Raji (cell line): Measurements from ENCODE around the gene OR51B2.

Source experiments
- POLR2A ChIP-seq: IDR thresholded peaks from 2 replicates; pipeline ENCODE4 v1.6.1; 2011; ENCODE audit warnings: low read depth, low read length, control low read depth; ENCODE audit not compliant: insufficient read depth

The OR51B2 gene, protein sequence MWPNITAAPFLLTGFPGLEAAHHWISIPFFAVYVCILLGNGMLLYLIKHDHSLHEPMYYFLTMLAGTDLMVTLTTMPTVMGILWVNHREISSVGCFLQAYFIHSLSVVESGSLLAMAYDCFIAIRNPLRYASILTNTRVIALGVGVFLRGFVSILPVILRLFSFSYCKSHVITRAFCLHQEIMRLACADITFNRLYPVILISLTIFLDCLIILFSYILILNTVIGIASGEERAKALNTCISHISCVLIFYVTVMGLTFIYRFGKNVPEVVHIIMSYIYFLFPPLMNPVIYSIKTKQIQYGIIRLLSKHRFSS

DNA sequence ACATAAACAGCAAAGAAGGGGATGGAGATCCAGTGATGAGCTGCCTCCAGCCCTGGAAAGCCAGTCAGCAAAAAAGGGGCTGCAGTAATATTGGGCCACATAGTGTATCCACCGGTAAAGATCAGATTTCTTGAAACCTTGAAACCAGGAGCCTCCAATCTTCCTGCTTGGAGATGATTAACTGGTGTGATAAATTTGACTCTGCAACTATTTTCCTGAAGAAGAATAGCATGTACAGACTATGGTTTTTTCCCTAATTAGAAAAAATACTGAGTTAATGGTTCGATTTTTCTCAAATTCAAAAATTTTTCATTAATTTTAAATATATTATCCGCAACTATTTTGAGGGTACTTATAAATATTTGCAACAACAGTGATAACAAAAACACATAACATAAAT is at the start of gene OR51B2:
OR51B2 (minus strand) TSS at position 101 of the 400 bp plus-strand sequence; CDS start at position 101, 0 bp downstream.
- TF ChIP-seq POLR2A, result no peak

DNA sequence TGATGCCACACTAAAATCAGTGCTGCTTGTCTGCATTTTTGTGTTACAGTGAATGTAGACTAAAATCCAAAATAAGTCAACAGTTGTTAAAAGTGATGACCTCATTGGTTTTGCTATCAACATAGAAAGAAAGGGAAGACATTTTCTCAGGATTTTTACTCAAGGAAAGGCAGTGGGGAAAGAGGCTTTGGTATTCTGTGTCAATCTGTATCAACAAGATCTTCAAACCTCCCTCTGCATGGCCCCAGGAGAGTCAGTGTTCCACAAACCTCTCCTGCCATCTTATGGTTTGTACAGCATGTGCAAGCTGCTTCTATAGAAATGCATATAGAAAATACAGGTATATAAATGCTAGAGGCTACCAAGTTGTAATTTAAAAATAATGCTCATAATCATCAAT is 45.7 kb upstream of the OR51B2 start:
- TF ChIP-seq POLR2A, result no peak

DNA sequence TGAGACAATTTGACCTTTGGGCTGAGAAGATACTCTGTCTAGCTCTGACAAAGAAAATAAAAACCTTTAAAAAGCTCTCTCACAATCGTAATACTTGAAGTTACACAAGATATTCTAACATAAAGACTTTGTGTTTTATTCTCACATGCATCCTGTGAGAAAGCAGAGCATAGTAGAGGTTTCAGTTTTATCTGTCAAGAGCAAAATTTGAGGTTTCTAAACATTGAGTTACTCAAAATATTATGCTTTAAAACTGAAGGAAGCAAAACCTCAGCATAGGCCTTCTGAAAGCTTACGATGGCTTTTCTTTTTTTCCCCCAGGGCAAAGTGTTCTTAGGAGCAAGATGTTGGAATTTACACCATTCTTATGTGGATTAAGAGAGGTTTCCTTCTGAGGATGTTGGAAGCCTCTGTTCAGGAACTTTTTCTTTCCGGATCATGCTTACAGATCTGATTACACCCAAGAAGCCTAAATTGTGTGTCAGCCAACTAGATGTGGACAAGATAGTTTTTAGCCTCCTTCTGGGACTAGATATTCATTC is 44.5 kb upstream of the OR51B2 start:
- TF ChIP-seq POLR2A, result no peak

DNA sequence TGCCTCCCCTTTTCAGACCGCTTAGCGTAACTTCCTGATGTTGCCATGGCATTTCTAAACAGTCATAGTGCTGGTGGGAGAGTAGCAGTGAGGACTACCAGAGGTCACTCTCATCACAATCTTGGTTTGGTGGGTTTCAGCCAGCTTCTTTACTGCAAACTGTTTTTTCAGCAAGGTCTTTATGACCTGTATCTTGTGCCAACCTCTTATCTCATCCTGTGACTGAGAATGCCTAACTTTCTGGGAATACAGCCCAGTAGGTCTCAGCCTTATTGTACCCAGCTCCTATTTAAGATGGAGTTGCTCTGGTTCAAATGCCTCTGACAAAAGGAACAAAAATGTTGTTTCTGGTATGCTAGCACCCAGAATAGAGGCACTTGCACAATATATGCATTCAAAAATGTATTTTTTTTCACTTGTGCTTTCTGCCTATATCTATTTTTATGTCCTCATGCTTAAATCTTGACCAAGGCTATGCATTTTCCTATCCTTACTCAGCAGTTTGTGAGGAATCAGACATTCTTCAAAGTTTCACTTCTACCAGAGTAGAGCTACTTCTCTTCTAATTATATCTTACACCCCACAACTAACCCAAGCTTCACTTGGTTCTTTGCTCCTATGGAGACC is 43.5 kb upstream of the OR51B2 start:
- no peak for TF ChIP-seq POLR2A

DNA sequence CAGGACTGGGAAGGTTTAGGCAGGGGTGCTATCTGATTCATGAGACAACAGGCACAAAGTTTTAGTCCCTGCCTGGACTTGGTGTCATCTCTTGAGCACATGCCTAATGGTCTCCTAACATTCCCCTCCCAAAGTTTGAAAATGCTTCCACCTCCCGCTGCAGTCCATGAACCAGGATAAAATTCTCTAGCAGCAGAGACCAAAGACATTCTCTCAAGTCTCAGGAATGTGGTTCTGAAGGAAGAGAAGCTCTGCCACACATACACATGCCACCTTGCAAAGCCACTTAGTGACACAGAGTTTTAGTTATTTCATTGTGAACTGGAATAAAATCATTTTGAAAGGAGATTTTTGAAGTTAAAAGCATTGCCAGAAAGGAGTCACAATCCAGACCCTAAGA is 42.8 kb upstream of the OR51B2 start:
- no peak for TF ChIP-seq POLR2A

DNA sequence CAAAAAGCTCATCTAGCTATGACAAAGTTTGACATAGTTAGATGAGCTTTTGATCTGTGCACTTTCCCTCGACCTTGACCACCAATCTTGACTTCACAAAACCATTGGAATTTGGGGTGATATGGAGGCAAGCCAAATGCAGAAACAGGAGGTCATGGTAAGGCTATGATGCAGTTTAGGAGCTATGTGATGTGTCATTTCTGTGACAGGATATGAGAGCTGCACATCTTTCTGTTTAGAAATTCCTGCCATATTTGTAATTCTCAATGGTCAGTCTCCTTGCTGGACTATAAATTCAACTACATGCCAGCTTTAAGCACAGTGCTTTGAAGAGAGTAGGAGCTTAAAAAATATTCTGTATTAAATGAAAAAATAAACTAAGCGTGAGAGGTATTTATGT is 40.1 kb upstream of the OR51B2 start:
- no peak for TF ChIP-seq POLR2A

DNA sequence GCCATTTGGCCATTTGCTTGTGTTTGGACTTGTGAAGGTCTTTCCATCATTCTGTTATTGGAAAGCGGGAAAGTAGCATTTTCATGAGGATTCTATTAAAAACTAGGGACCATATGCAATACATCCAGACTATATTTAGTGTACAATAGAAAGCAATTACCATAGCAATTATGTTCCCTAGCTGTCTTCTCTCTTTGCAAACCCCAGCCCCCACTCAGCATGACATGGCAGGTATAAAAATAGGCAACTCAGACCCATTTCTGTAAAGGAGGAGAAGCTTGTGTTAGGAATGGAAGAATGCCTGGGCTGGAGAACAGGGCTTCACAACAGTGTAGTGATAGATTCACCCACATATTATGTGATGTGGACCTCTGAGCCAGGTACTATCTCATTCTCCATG is 39.6 kb upstream of the OR51B2 start:
- no peak for TF ChIP-seq POLR2A

DNA sequence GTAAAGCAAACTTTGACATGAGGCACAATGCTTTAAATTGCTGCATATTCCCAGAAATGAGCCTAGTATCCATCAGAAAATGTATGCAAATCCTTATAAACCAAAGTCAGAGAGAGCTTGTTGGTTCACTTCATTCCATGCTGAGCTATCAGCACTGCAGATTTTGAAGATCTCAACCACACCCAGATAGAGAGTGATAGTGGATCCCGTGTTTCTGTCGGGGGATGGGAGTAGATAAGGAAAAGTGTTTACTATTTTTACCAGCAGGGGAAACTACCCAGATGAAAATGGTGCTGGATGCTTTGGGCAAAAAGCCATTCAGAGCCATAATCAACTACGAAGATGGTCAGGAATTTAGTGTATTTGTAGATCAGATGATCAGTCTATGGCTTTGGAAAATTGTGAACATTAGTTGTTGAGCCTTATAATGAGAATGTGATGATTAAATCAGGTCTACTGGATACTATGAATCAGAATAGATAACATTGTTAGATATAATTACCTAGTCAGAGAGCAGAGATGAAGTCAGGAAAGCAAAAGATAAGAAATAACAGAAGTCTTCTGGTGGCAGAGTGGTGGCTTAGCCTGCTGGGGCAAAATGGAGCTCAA is 38.0 kb upstream of the OR51B2 start:
- no peak for TF ChIP-seq POLR2A

DNA sequence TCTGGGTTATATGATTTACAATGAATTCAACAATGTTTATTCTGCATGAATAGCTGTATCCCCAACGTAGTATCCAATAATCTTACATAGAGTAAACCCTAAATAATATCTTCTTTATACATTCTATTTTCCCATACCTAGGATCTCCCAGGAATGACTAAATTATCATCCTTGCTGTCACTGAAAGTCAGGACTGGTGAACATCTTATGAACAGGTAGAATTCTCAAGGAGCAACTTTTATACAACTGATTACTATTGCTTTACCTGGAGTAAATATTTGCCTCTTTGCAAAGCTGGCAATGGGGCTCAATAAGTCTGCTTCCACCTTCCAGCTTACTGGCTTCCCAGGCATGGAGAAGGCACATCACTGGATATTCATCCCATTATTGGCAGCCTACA is 27.1 kb upstream of the OR51B2 start, which contains the start of gene OR51B6:
OR51B6 (plus strand) TSS at position 301 of the 400 bp plus-strand sequence; CDS start at position 301, 0 bp downstream.
- TF ChIP-seq POLR2A, result no peak

DNA sequence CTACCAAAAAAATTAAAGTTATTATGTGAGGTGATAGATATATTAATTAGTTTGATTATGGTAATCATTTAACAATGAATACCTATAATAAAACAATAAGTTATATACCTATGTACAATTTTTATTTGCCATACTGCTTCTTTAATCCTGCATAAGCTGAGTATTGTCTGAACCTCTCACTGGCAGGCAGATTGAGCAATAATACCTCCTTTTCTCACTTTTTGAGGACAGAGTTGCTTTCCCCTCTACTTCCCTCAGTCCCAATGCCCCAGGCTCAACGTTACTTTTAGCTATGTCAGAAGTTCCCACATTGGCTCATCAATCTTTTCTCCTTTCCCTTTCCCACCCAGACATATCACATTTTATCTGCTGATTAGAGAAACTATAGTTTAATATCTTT is 25.5 kb upstream of the OR51B2 start:
- no peak for TF ChIP-seq POLR2A

DNA sequence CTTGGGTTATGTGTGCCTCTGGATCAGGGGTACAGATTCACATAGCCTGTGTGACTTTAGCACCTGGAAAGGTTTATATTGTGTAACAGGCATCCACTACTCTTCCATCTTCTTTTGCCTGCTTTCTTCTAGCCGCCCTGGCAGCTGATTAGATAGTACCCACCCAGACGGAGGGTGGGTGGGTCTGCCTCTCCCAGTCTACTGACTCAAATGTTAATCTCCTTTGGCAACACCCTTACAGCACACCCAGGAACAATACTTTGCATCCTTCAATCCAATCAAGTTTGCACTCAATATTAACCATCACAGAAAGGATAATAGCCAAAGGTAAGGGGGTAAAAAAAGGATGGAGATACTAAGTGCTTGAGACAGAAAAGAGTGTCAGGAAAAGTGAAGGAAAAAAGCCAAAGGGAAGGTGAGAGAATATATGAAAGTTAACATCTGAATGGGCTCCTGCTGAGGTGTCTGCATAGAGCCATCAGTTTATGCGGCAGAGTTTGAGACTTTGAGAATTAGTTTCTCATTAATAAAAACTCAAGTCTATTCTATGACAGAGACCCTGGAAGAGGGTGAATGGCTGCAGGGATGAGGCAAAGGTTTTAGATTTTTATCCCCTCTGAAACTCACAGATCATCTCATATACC is 24.6 kb upstream of the OR51B2 start:
- no peak for TF ChIP-seq POLR2A

DNA sequence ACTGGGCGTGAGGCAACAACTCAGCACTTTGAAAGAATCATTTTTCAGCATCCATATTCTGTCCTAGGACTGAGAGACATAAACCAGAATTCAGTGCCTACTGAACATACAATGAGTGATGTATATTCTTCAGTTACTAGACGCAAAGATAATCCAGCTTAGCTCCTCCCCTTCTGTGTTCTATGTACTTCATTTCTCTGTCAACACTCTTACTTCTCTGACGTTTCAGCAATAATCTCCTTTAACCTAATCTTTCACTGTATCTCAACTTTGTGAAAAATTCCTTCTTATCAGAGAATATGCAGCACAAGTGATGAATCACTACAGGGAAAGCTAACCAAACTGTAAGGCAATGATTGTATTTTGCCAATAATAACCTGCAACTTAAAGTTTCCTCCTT is 21.7 kb upstream of the OR51B2 start:
- no peak for TF ChIP-seq POLR2A

DNA sequence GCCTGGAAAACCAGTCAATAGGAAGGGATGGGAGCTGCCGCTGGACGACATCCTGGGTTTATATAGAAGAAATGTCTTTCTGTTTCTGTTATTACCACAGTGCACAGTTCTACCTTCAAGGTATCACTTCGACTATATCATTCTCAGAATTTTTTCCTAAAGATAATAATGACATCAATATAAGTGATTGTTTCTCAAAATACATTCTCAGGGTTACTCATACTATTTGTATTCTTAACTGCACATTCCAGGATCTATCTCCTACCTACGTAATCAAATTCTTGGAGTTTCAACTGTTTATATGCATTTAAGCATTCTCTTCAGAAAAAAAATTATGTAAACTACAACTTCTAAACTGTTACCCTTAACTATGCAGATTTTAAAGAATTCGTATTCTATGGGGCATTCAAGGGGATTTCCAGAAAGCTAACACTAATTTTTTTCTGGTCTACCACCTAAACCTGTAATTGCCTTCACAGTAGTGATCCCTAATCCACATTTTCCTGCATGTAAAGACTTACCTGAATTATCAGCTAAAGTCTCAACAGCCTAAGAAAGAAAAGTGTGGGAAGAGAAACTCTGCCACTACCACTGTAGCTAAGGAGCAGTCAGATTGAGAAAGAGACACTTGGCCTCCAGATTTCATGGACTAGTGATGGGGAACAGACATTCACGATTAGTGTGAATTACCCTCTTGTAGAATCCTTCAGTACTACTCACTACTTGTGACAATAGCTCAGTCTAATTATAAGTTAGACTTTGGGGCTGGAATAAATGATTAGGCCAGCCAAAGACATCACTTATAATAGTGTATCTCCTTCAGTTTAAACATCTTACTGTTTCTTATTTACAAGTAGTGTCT is 19.6 kb upstream of the OR51B2 start, which contains the start of gene OR51B5:
OR51B5 (minus strand) TSS at position 51 of the 862 bp plus-strand sequence; CDS start at position 51, 0 bp downstream.
- no peak for TF ChIP-seq POLR2A

DNA sequence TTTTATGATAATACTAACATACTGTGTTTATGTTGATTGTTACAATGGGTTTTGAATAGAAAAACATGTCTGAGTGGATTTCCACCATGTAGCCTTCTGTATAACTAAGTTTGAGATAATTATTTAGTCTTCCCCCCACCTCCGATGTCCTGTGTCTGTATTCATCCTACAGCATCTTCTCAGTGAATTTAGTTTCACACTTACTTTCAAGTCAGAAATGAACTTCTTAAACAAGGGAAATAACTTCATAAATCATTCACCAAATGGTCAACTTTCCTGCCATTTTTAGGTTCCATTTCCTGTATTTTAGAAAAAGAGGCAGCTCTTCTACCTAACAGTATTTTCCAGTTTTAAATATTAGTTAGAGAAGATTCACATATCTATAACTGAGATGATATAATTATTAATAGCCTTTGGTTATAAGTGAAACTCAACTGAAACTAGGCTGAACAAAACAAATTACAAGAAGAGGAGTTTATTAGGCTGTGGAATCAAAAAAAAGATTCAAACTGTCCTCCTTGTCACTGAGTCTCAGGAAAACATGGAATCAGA is 15.8 kb upstream of the OR51B2 start:
- no peak for TF ChIP-seq POLR2A
